ENCODE results near the gene KRTAP5-6.

The KRTAP5-6 gene

GRCh38 chr11:1728931-1729691 is 32.1 kb downstream of the KRTAP5-6 start:
- Histone ChIP-seq H3K36me3 (ENCODE audit: control insufficient read depth, insufficient read depth, low read length) (no peaks in the 10 kb centered on the region), H3K27me3 (ENCODE audit: control insufficient read depth, insufficient read depth, low read length) (peaks cover 32% of the 10 kb centered on the region)

GRCh38 chr11:1729692-1730011 is 32.7 kb downstream of the KRTAP5-6 start:
- H3K9ac ChIP-seq (ENCODE audit: low read length): no peak overlapping the region
- no peaks in the 10 kb centered on the region for H3K9me3 ChIP-seq (ENCODE audit: control insufficient read depth, low read length)
- no peaks in the 10 kb centered on the region for H3K4me1 ChIP-seq (ENCODE audit: control insufficient read depth, insufficient read depth, low read length)
- H3K36me3 ChIP-seq (ENCODE audit: control insufficient read depth, insufficient read depth, low read length): no peaks in the 10 kb centered on the region
- H3K27me3 ChIP-seq (ENCODE audit: control insufficient read depth, insufficient read depth, low read length): peaks cover 33% of the 10 kb centered on the region
- no peak overlapping the region for H3K4me3 ChIP-seq (ENCODE audit: low read length)

More at GRCh38 chr11:1728931-1729691, 32.1 kb downstream of the KRTAP5-6 start:
- no peak overlapping the region for H3K4me3 ChIP-seq (ENCODE audit: low read length)
- no peaks in the 10 kb centered on the region for H3K9me3 ChIP-seq (ENCODE audit: control insufficient read depth, low read length)
- H3K4me1 ChIP-seq (ENCODE audit: control insufficient read depth, insufficient read depth, low read length): no peaks in the 10 kb centered on the region
- no peak overlapping the region for H3K9ac ChIP-seq (ENCODE audit: low read length)

GRCh38 chr11:1730059-1730629 is 33.1 kb downstream of the KRTAP5-6 start:
- Histone ChIP-seq H3K4me1 (ENCODE audit: control insufficient read depth, insufficient read depth, low read length) (no peaks in the 10 kb centered on the region), H3K36me3 (ENCODE audit: control insufficient read depth, insufficient read depth, low read length) (no peaks in the 10 kb centered on the region), H3K4me3 (ENCODE audit: low read length) (no peak overlapping the region), H3K27me3 (ENCODE audit: control insufficient read depth, insufficient read depth, low read length) (peaks cover 37% of the 10 kb centered on the region), H3K9ac (ENCODE audit: low read length) (no peak overlapping the region), H3K9me3 (ENCODE audit: control insufficient read depth, low read length) (no peaks in the 10 kb centered on the region)

- Histone ChIP-seq H3K9me3 (ENCODE audit: control insufficient read depth, low read length) (peaks cover 7% of the 10 kb centered on the region), H3K4me3 (ENCODE audit: low read length) (no peak overlapping the region), H3K9ac (ENCODE audit: low read length) (no peak overlapping the region), H3K27me3 (ENCODE audit: control insufficient read depth, insufficient read depth, low read length) (peaks cover 41% of the 10 kb centered on the region), H3K36me3 (ENCODE audit: control insufficient read depth, insufficient read depth, low read length) (no peaks in the 10 kb centered on the region), H3K4me1 (ENCODE audit: control insufficient read depth, insufficient read depth, low read length) (no peaks in the 10 kb centered on the region)
Observed at GRCh38 chr11:1731451-1732059, 34.6 kb downstream of the KRTAP5-6 start.

DNA sequence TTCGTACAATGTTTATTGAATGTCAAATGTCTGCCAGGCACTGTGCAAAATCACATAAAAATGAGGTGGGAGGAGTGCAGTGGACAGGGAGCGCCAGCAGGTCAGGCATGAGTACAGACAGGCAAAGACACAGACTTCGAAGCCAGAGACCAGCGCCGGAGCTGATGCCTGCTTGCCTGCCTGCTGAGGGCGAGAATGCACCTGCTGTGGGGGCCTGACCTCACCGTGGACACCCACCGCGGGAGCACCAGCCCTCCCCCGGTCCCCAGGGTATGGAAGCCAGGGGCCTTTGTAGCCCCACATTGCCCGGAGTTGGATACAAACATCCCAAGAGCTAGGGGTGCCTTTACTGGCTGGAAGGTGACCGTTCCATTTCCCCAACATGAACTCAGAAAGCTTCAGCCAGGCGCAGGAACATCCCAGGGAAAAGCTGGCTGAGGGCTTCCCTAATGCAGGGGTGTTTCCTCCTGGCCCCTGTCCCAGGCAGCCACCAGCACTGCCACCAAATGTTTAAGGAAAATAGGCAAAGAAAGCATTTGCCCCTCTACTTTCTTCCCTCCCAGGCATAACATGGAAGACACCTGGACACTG is 35.5 kb downstream of the KRTAP5-6 start:
- Histone ChIP-seq H3K4me1 (ENCODE audit: control insufficient read depth, insufficient read depth, low read length) (no peaks in the 10 kb centered on the region), H3K9ac (ENCODE audit: low read length) (no peak overlapping the region), H3K4me3 (ENCODE audit: low read length) (no peak overlapping the region), H3K27me3 (ENCODE audit: control insufficient read depth, insufficient read depth, low read length) (peaks cover 41% of the 10 kb centered on the region), H3K9me3 (ENCODE audit: control insufficient read depth, low read length) (peaks cover 13% of the 10 kb centered on the region), H3K36me3 (ENCODE audit: control insufficient read depth, insufficient read depth, low read length) (no peaks in the 10 kb centered on the region)

GRCh38 chr11:1733009-1733715 is 36.2 kb downstream of the KRTAP5-6 start:
- no peak overlapping the region for H3K4me3 ChIP-seq (ENCODE audit: low read length)
- no peaks in the 10 kb centered on the region for H3K36me3 ChIP-seq (ENCODE audit: control insufficient read depth, insufficient read depth, low read length)
- peaks cover 41% of the 10 kb centered on the region for H3K27me3 ChIP-seq (ENCODE audit: control insufficient read depth, insufficient read depth, low read length)
- H3K9ac ChIP-seq (ENCODE audit: low read length): no peak overlapping the region
- H3K4me1 ChIP-seq (ENCODE audit: control insufficient read depth, insufficient read depth, low read length): no peaks in the 10 kb centered on the region
- H3K9me3 ChIP-seq (ENCODE audit: control insufficient read depth, low read length): peaks cover 14% of the 10 kb centered on the region

DNA sequence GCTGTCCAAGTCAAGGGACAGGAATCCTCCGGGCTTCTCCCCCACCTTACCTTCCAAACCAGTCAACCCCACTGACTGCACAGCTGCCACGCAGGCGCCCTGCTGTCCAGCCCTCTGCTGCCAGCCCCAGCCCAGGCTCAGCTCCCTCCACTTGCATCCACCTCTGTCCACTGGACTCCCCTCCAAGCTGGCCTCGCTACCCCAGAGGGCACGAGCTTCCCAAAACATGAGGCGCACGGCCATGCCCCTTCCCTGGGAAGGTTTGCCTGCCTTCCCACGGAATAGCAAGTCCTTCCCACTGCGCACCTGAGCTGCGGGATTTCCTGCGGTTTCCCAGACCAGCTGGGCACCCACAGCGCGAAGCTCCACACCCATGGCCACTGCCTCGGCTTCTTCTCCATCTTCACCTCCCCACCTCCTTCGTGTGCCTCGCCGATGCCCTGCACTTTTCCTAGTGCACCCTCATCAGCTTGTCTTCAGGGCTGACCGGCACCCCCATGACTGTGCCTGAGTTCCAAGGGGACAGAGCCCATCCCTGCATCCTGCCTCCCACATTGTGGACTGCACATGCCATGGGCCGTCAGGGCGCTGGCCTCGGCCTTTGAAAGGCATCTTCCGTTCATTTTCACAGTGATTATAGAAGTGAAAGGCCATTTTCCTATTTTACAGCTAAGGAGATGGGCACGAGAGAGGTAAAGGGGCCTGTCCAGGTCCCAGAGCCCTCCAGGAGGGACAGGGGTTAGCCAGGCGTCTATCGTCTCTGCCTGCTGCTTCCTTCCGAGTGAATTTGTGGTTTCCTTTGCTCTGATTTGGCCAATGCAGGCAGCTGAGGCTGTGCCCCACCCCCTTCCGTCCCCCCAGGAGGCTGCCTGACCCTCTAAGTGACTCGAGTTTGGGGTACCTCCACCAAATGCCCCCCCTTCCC is 37.0 kb downstream of the KRTAP5-6 start:
- Histone ChIP-seq H3K4me1 (ENCODE audit: control insufficient read depth, insufficient read depth, low read length) (no peaks in the 10 kb centered on the region), H3K9me3 (ENCODE audit: control insufficient read depth, low read length) (peaks cover 14% of the 10 kb centered on the region), H3K4me3 (ENCODE audit: low read length) (no peak overlapping the region), H3K36me3 (ENCODE audit: control insufficient read depth, insufficient read depth, low read length) (no peaks in the 10 kb centered on the region), H3K9ac (ENCODE audit: low read length) (no peak overlapping the region), H3K27me3 (ENCODE audit: control insufficient read depth, insufficient read depth, low read length) (peaks cover 38% of the 10 kb centered on the region)

GRCh38 chr11:1734641-1735081 is 37.7 kb downstream of the KRTAP5-6 start:
- Histone ChIP-seq H3K4me3 (ENCODE audit: low read length) (no peak overlapping the region), H3K27me3 (ENCODE audit: control insufficient read depth, insufficient read depth, low read length) (peaks cover 36% of the 10 kb centered on the region), H3K9me3 (ENCODE audit: control insufficient read depth, low read length) (peaks cover 14% of the 10 kb centered on the region), H3K4me1 (ENCODE audit: control insufficient read depth, insufficient read depth, low read length) (no peaks in the 10 kb centered on the region), H3K36me3 (ENCODE audit: control insufficient read depth, insufficient read depth, low read length) (no peaks in the 10 kb centered on the region), H3K9ac (ENCODE audit: low read length) (no peak overlapping the region)

DNA sequence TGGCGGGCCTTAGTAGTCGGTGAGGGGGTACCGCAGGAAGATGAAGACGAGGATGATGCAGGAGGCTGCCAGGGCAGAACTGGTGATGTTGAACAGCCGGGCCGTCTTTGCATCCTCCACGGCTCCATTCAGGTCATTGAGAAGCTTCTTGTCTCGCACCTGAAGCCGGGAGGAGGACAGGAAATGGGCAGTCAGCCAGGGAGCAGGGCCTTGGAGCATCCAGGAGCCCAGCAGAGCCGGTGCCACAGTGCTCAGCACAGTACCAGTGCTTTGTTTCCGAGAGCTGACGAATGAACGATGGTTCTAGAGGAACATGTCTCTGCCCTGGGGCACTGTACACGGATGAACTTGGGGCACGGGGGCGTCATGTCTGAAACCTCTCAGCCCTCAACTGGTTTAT is 38.3 kb downstream of the KRTAP5-6 start:
- Histone ChIP-seq H3K9me3 (ENCODE audit: control insufficient read depth, low read length) (peaks cover 14% of the 10 kb centered on the region), H3K9ac (ENCODE audit: low read length) (no peak overlapping the region), H3K27me3 (ENCODE audit: control insufficient read depth, insufficient read depth, low read length) (peaks cover 31% of the 10 kb centered on the region), H3K4me1 (ENCODE audit: control insufficient read depth, insufficient read depth, low read length) (no peaks in the 10 kb centered on the region), H3K36me3 (ENCODE audit: control insufficient read depth, insufficient read depth, low read length) (no peaks in the 10 kb centered on the region), H3K4me3 (ENCODE audit: low read length) (no peak overlapping the region)

DNA sequence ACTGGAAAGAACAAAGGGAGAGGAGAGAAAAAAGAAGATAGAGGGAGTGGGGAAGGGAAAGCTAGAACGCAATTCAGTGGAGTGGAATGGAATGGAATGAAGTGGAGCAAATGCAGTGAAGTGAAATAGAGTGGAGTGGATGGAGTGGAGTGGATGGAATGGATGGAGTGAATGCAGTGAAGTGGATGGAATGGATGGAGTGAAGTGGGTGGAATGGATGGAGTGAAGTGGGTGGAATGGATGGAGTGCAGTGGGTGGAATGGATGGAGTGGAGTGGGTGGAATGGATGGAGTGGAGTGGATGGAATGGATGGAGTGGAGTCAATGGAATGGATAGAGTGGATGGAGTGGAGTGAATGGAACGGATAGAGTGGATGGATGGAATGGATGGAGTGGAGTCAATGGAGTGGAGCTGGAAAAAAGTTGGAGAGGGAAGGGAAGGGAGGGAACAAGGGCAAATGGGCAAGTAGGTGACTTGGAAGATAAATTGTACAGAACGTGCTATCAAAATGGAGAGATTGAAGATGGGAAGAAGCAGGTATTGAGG is 39.5 kb downstream of the KRTAP5-6 start:
- no peak overlapping the region for H3K4me3 ChIP-seq (ENCODE audit: low read length)
- H3K27me3 ChIP-seq (ENCODE audit: control insufficient read depth, insufficient read depth, low read length): peaks cover 31% of the 10 kb centered on the region

More for the DNA sequence above, 39.5 kb downstream of the KRTAP5-6 start:
- H3K9me3 ChIP-seq (ENCODE audit: control insufficient read depth, low read length): peaks cover 14% of the 10 kb centered on the region
- H3K36me3 ChIP-seq (ENCODE audit: control insufficient read depth, insufficient read depth, low read length): no peaks in the 10 kb centered on the region
- no peaks in the 10 kb centered on the region for H3K4me1 ChIP-seq (ENCODE audit: control insufficient read depth, insufficient read depth, low read length)
- H3K9ac ChIP-seq (ENCODE audit: low read length): no peak overlapping the region
